HEK293 (cell line): Measurements from ENCODE around the gene ASTN2.

Experiments used
- PRDM1 ChIP-seq: fragments of 450-650 bp; formaldehyde crosslinking; IDR thresholded peaks from 2 replicates; pipeline ENCODE4; 2016; ENCODE audit warnings: missing biosample characterization, missing genetic modification characterization
- ZNF266 ChIP-seq: fragments of 450-650 bp; formaldehyde crosslinking; IDR thresholded peaks from 2 replicates; pipeline ENCODE4 v1.5.1; 2016; ENCODE audit warnings: missing biosample characterization, missing genetic modification characterization, low read depth
- ZNF302 ChIP-seq: fragments of 450-650 bp; formaldehyde crosslinking; IDR thresholded peaks from 2 replicates; pipeline ENCODE4 v1.5.1; 2016; ENCODE audit warnings: missing biosample characterization, missing genetic modification characterization, low read depth
- TF ChIP-seq, protein P1 (sequence below): fragments of 450-650 bp; formaldehyde crosslinking; IDR thresholded peaks from 2 replicates; pipeline ENCODE4 v1.5.1; 2016; ENCODE audit warnings: missing biosample characterization, missing genetic modification characterization

- TF ChIP-seq, protein P1, sequence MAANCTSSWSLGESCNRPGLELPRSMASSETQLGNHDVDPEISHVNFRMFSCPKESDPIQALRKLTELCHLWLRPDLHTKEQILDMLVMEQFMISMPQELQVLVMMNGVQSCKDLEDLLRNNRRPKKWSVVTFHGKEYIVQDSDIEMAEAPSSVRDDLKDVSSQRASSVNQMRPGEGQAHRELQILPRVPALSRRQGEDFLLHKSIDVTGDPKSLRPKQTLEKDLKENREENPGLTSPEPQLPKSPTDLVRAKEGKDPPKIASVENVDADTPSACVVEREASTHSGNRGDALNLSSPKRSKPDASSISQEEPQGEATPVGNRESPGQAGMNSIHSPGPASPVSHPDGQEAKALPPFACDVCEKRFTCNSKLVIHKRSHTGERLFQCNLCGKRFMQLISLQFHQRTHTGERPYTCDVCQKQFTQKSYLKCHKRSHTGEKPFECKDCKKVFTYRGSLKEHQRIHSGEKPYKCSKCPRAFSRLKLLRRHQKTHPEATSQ (tag by site-specific recombination), result no peak
- TF ChIP-seq PRDM1 (tag by site-specific recombination) (no peak), ZNF266 (no peak), ZNF302 (no peak)
These were observed 244.3 kb downstream of the ASTN2 start for GRCh38 chr9:117170567-117170966.
